ENCODE results near the gene TNFAIP8.

- TF ChIP-seq, protein P1, sequence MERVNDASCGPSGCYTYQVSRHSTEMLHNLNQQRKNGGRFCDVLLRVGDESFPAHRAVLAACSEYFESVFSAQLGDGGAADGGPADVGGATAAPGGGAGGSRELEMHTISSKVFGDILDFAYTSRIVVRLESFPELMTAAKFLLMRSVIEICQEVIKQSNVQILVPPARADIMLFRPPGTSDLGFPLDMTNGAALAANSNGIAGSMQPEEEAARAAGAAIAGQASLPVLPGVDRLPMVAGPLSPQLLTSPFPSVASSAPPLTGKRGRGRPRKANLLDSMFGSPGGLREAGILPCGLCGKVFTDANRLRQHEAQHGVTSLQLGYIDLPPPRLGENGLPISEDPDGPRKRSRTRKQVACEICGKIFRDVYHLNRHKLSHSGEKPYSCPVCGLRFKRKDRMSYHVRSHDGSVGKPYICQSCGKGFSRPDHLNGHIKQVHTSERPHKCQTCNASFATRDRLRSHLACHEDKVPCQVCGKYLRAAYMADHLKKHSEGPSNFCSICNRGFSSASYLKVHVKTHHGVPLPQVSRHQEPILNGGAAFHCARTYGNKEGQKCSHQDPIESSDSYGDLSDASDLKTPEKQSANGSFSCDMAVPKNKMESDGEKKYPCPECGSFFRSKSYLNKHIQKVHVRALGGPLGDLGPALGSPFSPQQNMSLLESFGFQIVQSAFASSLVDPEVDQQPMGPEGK (CRISPR knock-in tag; IDR thresholded peaks at IDR 0.05; ENCODE audit: borderline replicate concordance): no peak
- TF ChIP-seq EP400 (IDR thresholded peaks at IDR 0.05) (no peak), RFX1 (IDR thresholded peaks at IDR 0.05) (no peak), ZNF239 (CRISPR knock-in tag; IDR thresholded peaks at IDR 0.05) (no peak), POLR2A (conservative IDR thresholded peaks at IDR 0.05) (no peak)
These were observed 1.1 kb upstream of the TNFAIP8 start for GRCh38 chr5:119354537-119355243.
